Measurements from ENCODE around the gene RAB11FIP3. TPM values are rescaled to one million over a fixed set of nuclear protein-coding genes. Genes with fewer than 3 reads are reported as not detected.
A peak's percentile ranks its signal among the peaks of the same experiment; 100 is the strongest.

RAB11FIP3 gene
- total RNA-seq, 1 donor from 2014 or later = 27.4 TPM

DNA sequence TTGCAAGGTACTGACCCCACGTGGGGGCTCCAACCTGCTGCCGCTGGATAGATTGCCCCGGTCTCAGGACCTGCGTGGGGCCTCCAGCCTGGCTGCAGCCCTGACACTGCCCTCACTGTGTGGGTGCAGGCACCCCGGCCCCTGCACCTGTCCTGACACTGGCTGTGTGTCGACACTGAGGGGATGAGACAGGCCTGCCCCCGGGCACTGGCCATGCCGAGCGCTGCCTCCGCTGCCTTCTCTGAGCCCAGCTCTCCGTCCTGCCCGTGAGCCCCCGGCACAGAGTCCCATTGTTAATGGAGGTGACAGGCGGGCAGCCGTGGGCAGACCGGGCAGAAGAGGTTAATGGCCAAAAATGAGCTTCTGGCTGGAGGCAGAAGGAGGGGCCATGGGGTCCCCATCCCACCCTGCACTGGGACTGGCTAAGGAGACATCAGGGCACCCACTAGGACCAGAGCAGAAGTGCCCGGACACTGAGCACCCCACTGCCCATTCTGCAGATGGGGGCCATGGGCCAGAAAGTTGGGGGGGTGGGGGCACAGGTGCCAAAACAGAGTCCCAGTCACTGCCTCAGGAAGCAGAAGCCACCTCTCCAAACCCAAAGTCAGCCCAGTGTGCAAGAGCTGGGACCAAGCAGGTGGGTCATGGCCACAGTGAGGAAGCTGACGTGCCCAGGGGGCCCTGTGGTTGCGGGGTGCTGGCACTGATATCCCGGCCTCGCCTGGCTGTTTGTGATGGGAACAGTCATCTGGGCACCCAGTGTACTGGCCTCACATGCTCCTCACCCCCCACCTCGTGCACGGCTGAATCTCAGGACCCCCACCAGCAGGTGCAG is 132.2 kb downstream of the RAB11FIP3 start:
- H3K36me3 ChIP-seq = peaks cover 8% of the 10 kb centered on the region
- intact Hi-C loops (cut with micrococcal nuclease) = no loop called here
- no peak overlapping the region for H3K4me3 ChIP-seq
- TF ChIP-seq, protein P1, sequence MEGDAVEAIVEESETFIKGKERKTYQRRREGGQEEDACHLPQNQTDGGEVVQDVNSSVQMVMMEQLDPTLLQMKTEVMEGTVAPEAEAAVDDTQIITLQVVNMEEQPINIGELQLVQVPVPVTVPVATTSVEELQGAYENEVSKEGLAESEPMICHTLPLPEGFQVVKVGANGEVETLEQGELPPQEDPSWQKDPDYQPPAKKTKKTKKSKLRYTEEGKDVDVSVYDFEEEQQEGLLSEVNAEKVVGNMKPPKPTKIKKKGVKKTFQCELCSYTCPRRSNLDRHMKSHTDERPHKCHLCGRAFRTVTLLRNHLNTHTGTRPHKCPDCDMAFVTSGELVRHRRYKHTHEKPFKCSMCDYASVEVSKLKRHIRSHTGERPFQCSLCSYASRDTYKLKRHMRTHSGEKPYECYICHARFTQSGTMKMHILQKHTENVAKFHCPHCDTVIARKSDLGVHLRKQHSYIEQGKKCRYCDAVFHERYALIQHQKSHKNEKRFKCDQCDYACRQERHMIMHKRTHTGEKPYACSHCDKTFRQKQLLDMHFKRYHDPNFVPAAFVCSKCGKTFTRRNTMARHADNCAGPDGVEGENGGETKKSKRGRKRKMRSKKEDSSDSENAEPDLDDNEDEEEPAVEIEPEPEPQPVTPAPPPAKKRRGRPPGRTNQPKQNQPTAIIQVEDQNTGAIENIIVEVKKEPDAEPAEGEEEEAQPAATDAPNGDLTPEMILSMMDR (IDR thresholded peaks at IDR 0.05; ENCODE audit: borderline replicate concordance) = no peak
- H3K27ac ChIP-seq (replicated peaks) = no peak overlapping the region
- peaks cover 52% of the 10 kb centered on the region for H3K27me3 ChIP-seq (ENCODE audit: low read depth)
- no peak for DNase-seq
- H3K4me1 ChIP-seq = peaks cover 13% of the 10 kb centered on the region
- H3K9me3 ChIP-seq (replicated peaks) = no peaks in the 10 kb centered on the region

DNA sequence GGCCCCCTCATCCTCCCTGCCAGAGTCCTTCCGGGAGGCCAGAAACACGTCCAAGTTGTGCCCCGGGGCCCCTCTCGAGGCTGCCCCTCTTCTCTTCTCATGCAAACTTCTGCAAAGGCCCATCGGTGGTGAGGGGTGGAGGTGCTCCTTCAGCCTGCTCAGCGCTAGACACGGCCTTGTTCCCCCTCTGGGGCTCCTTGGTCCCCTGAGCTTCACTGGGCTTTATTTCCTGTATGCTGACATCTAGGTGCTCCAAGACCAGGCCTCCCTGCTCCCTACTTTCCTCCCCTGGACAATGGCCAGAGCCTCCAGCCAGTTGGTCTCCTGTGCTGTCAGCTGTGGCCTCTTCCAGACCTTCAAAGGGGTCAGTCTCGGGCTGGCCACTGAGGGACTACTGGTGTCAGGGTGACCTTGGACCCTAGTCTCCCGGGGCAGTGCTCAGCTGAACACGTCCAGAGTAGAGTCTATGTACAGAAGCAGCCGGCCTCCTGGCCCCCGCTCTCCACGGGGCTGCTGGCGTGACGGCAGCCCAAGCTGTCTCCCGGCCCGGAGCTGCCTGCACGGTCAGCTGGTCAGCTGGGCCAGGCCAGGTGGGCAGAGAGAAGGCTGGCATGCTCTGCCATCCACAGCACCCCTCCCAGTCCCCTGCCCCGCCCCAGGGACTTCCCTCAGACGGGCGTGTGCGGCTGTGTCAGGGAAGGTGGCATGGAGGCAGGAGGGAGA is 133.0 kb downstream of the RAB11FIP3 start:
- DNase-seq = peak; percentile 47
- H3K27me3 ChIP-seq (ENCODE audit: low read depth) = peaks cover 60% of the 10 kb centered on the region
- no peaks in the 10 kb centered on the region for H3K9me3 ChIP-seq (replicated peaks)
- H3K4me3 ChIP-seq = no peak overlapping the region
- intact Hi-C loops (cut with micrococcal nuclease) = no loop called here
- peaks cover 6% of the 10 kb centered on the region for H3K36me3 ChIP-seq
- H3K27ac ChIP-seq (replicated peaks) = no peak overlapping the region
- TF ChIP-seq, protein P1 (IDR thresholded peaks at IDR 0.05; ENCODE audit: borderline replicate concordance) = no peak
- peaks cover 13% of the 10 kb centered on the region for H3K4me1 ChIP-seq

DNA sequence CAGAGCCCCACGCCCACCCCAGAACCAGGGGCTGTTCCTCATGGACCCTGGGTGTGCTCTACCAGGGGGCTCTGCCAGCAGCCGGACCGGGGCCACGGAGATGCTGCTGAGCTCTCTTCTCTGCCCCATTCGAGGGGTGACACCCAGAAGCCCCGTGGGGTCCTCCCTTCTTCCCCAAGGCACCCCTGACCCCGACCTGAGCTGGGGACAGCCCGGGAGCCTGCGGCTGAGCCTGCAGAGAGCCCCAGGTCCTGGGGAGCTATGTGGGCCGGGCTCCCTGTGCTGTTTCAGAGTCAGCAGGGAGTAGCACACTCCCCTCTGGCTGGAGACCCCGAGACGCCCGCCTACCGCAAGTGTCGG is 133.6 kb downstream of the RAB11FIP3 start:
- TF ChIP-seq, protein P1 (IDR thresholded peaks at IDR 0.05; ENCODE audit: borderline replicate concordance) = no peak
- Histone ChIP-seq H3K4me1 (peaks cover 13% of the 10 kb centered on the region), H3K4me3 (no peak overlapping the region), H3K36me3 (peaks cover 2% of the 10 kb centered on the region), H3K27ac (replicated peaks) (no peak overlapping the region), H3K27me3 (ENCODE audit: low read depth) (peaks cover 65% of the 10 kb centered on the region), H3K9me3 (replicated peaks) (no peaks in the 10 kb centered on the region)
- DNase-seq = no peak
- intact Hi-C loops (cut with micrococcal nuclease) = no loop called here

DNA sequence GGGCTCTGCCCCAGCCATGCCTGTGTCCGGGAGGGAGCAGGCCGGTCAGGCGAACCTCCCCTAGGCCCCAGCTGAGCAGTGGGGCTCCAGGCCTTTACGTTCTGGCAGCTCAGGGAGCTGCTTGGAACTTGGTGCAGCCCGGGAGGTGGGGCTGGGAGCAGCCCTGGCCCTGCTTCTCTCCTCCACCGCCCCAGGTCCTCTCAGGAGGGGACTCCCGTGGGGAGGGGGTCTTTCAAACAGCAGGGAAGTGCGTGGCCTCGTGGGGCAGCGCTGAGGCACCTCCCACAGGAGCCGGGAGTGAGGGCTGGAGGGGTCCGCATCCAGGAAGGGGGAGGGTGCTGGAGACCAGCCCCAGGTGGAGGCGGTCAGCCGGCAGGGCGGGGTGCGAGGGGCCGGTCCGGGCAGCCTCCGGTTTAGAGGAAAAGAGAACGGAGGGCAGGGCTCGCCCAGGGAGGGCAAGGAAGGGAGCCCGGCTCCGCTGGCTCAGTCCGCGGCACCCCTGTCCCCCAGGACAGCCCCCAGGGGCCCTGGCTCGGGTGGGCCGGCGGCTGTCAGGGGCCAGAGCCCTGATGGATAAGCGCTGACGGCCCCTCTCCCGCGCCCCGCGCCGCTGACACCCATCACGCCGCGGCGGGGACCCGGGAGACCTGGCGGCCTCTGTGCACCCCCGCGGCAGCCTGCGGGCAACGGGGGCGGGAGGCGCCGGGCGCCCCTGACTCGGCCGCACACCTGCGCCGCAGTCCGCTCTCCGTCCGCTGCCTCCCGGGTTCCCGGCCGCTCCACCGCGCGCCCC is 134.2 kb downstream of the RAB11FIP3 start:
- DNase-seq = no peak
- peak overlapping the region; percentile 9 for H3K4me3 ChIP-seq
- H3K36me3 ChIP-seq = no peaks in the 10 kb centered on the region
- H3K27ac ChIP-seq (replicated peaks) = no peak overlapping the region
- H3K9me3 ChIP-seq (replicated peaks) = no peaks in the 10 kb centered on the region
- H3K27me3 ChIP-seq (ENCODE audit: low read depth) = peaks cover 71% of the 10 kb centered on the region
- peaks cover 13% of the 10 kb centered on the region for H3K4me1 ChIP-seq
- intact Hi-C loops (cut with micrococcal nuclease) = no loop called here
- TF ChIP-seq, protein P1 (IDR thresholded peaks at IDR 0.05; ENCODE audit: borderline replicate concordance) = no peak

DNA sequence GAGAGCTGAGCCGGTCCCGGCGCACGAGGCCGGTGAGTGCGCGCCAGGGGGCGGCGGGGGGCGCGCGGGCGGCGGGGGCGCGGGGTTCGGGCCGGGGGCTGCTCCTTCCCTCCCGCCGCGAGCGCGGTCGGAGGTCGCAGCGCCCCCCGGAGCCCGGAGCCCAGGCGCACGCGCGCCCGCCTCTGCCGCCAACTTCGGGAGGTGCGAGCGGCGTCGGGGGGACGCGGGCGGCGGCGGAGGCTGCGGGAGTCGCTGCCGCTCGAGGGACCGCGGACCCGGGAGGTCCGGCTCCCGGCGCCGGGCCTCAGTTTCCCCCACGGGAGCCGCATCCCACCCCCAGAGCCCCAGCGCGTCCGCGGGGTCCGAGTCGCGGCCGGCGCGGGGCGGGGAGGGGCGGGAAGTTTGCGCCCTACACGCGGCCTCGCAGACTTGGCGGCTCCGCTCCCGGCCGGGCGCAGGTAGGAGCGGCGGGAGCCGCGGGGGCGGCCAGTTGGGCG is 134.8 kb downstream of the RAB11FIP3 start, which contains the start of gene PRR35:
Gene PRR35 (plus strand): TSS at position 191 of the 497 bp plus-strand sequence. CDS start 2,901 bp downstream, outside the sequence.
- intact Hi-C loops (cut with micrococcal nuclease) = no loop called here
- peak within 1 kb of the TSS; percentile 9 for H3K4me3 ChIP-seq
- H3K27me3 ChIP-seq (ENCODE audit: low read depth) = peaks cover 76% of the 10 kb centered on the region
- peaks cover 13% of the 10 kb centered on the region for H3K4me1 ChIP-seq
- no peaks in the 10 kb centered on the region for H3K9me3 ChIP-seq (replicated peaks)
- H3K27ac ChIP-seq (replicated peaks) = no peak within 1 kb of the TSS
- DNase-seq = no peak
- TF ChIP-seq, protein P1 (IDR thresholded peaks at IDR 0.05; ENCODE audit: borderline replicate concordance) = no peak
- no peaks in the 10 kb centered on the region for H3K36me3 ChIP-seq
